Loucy (cell line): ENCODE data around the gene PGAM5.

Experiments used
- H2AFZ ChIP-seq: fragments of 200-600 bp; sonication (generic); 2 replicates; pipeline ENCODE4 v1.6.0; 2016; ENCODE audit warnings: antibody characterized with exemption, mild to moderate bottlenecking, low read length, moderate library complexity
- H3F3A ChIP-seq: fragments of 200-600 bp; 2 replicates; pipeline ENCODE4 v1.6.0; 2016; ENCODE audit warnings: antibody characterized with exemption, low read depth, mild to moderate bottlenecking
- H3K27me3 ChIP-seq: fragments of 200-600 bp; sonication (generic); 2 replicates; pipeline ENCODE4 v1.6.1; 2014; ENCODE audit warnings: low read length, mild to moderate bottlenecking; ENCODE audit not compliant: insufficient read depth, poor library complexity, severe bottlenecking
- H3K36me3 ChIP-seq: fragments of 200-600 bp; sonication (generic); 2 replicates; pipeline ENCODE4 v1.6.1; 2016; ENCODE audit warnings: low read length; ENCODE audit not compliant: insufficient read depth
- H3K4me1 ChIP-seq: fragments of 200-600 bp; sonication (generic); 2 replicates; pipeline ENCODE4 v1.5.1; 2014; ENCODE audit warnings: low read length, mild to moderate bottlenecking; ENCODE audit not compliant: insufficient read depth, poor library complexity, severe bottlenecking
- H3K4me2 ChIP-seq: fragments of 200-600 bp; sonication (generic); 2 replicates; pipeline ENCODE4 v1.6.0; 2014; ENCODE audit warnings: antibody characterized with exemption, low read length, low read depth, mild to moderate bottlenecking; ENCODE audit not compliant: poor library complexity, severe bottlenecking
- H3K4me3 ChIP-seq: fragments of 200-600 bp; sonication (generic); 2 replicates; pipeline ENCODE4 v1.5.1; 2014; ENCODE audit warnings: low read length, mild to moderate bottlenecking, mixed read lengths; ENCODE audit not compliant: poor library complexity, severe bottlenecking
- H3K79me2 ChIP-seq: fragments of 200-600 bp; sonication (generic); 2 replicates; pipeline ENCODE4 v1.6.1; 2014; ENCODE audit warnings: low read length; ENCODE audit not compliant: insufficient read depth
- H3K9ac ChIP-seq: fragments of 200-600 bp; sonication (generic); 2 replicates; pipeline ENCODE4 v1.6.0; 2014; ENCODE audit warnings: mild to moderate bottlenecking, low read depth, low read length, moderate library complexity; ENCODE audit not compliant: poor library complexity, severe bottlenecking
- H3K9me2 ChIP-seq: fragments of 200-600 bp; sonication (generic); replicated peaks from 2 replicates; pipeline ENCODE4 v1.6.1; 2016; ENCODE audit warnings: low read depth, low read length, mixed read lengths
- H3K9me3 ChIP-seq: fragments of 200-600 bp; sonication (generic); 2 replicates; pipeline ENCODE4 v1.6.1; 2014; ENCODE audit warnings: mild to moderate bottlenecking, antibody characterized with exemption, low read length, low read depth; ENCODE audit not compliant: insufficient read depth
- H4K20me1 ChIP-seq: fragments of 200-600 bp; sonication (generic); 2 replicates; pipeline ENCODE4 v1.6.0; 2014; ENCODE audit warnings: antibody characterized with exemption, low read length, mild to moderate bottlenecking; ENCODE audit not compliant: insufficient read depth, poor library complexity, severe bottlenecking
- EZH2phosphoT487 ChIP-seq: fragments of 200-600 bp; IDR thresholded peaks from 2 replicates; pipeline ENCODE4 v1.6.1; 2018; ENCODE audit warnings: antibody characterized with exemption, mild to moderate bottlenecking, moderate library complexity, borderline replicate concordance
- TF ChIP-seq, protein P1 (sequence below): fragments of 200-600 bp; sonication (generic); conservative IDR thresholded peaks from 2 replicates; pipeline ENCODE4 v1.5.1; 2014; ENCODE audit warnings: mild to moderate bottlenecking, antibody characterized with exemption, low read length

The PGAM5 gene

DNA sequence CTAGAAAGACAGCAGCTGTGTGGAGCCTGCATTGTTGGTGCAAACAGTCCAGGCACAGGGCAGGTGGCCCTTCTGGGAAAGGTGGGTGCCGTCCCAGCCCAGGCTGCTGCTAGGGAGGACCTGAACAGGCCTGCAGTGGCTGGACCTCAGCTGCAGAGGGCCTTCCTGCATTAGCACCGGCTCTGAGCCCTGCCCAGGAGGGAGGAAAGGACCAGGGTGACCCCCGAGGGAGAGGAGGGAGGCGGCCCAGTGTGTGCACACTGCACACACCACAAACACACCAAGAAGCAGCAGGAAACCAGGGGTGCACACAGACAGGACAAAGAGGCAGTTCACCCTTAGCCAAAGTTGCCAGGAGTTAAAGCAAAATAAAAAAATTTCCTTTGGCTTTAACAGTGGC, 8.0 kb upstream of the PGAM5 start:
- Histone ChIP-seq H3K9me2 (no peaks in the 10 kb centered on the region), H2AFZ (no peak overlapping the region), H3K79me2 (no peaks in the 10 kb centered on the region), H4K20me1 (no peaks in the 10 kb centered on the region), H3K9ac (peak overlapping the region; percentile 22), H3K27me3 (no peaks in the 10 kb centered on the region), H3K36me3 (peaks cover 5% of the 10 kb centered on the region; the same call in 1 of the 2 replicates), H3K4me3 (no peak overlapping the region), H3K9me3 (no peaks in the 10 kb centered on the region), H3F3A (no peaks in the 10 kb centered on the region), H3K4me1 (peaks cover 13% of the 10 kb centered on the region), H3K4me2 (peak overlapping the region; percentile 23)
- TF ChIP-seq, protein P1, sequence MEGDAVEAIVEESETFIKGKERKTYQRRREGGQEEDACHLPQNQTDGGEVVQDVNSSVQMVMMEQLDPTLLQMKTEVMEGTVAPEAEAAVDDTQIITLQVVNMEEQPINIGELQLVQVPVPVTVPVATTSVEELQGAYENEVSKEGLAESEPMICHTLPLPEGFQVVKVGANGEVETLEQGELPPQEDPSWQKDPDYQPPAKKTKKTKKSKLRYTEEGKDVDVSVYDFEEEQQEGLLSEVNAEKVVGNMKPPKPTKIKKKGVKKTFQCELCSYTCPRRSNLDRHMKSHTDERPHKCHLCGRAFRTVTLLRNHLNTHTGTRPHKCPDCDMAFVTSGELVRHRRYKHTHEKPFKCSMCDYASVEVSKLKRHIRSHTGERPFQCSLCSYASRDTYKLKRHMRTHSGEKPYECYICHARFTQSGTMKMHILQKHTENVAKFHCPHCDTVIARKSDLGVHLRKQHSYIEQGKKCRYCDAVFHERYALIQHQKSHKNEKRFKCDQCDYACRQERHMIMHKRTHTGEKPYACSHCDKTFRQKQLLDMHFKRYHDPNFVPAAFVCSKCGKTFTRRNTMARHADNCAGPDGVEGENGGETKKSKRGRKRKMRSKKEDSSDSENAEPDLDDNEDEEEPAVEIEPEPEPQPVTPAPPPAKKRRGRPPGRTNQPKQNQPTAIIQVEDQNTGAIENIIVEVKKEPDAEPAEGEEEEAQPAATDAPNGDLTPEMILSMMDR: peak; percentile 38; the same call in 1 of the 2 replicates
- TF ChIP-seq EZH2phosphoT487: no peak

DNA sequence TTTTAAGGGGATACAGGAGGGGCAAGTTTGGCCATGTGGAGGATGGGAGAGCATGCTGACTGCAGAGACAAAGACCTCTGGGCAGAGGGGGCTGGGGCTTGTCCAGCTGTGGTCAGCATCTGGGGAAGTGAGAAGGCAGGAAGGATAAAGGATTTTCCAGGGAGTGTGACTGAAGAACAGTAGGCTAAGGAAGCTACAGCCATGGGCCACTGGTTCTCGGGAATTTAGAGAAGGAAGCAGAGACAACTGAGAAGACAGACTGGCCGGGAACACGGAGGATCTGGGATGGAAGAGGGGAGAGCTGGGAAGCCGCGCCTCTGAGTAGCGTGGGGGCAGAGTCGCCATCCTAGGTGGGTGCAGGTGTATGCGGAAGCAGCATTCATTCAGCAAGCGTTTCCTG, 7.0 kb upstream of the PGAM5 start:
- H3K9me2 ChIP-seq: no peaks in the 10 kb centered on the region
- no peaks in the 10 kb centered on the region for H4K20me1 ChIP-seq
- H3K36me3 ChIP-seq: peaks cover 3% of the 10 kb centered on the region; the same call in 1 of the 2 replicates
- no peak overlapping the region for H3K9ac ChIP-seq
- TF ChIP-seq, protein P1: no peak
- TF ChIP-seq EZH2phosphoT487: no peak
- no peaks in the 10 kb centered on the region for H3K79me2 ChIP-seq
- H3F3A ChIP-seq: no peaks in the 10 kb centered on the region
- H3K4me1 ChIP-seq: peaks cover 13% of the 10 kb centered on the region
- H3K27me3 ChIP-seq: no peaks in the 10 kb centered on the region
- H3K9me3 ChIP-seq: no peaks in the 10 kb centered on the region
- H3K4me2 ChIP-seq: no peak overlapping the region
- no peak overlapping the region for H2AFZ ChIP-seq
- H3K4me3 ChIP-seq: no peak overlapping the region

DNA sequence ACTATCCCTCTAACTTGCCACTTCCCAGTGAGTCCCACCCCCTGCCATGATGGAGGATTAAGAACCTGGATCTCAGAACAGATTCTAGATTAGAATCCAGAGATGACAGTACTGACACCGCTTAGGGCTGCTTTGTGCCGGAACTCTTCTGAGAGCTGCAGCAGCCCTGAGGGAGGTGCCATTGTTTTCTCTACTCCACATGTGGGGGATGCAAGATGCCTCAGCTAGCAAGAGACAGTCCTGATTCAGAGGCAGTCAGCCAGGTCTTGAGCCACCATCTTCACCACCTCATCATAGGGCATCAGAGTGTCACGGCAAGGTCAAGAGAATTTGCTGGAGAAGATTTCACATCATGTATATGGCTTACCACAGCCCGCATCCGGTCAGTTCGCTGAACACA, 3.4 kb upstream of the PGAM5 start:
- no peaks in the 10 kb centered on the region for H3K9me2 ChIP-seq
- peaks cover 21% of the 10 kb centered on the region for H3K4me1 ChIP-seq
- peaks cover 3% of the 10 kb centered on the region; the same call in 1 of the 2 replicates for H3K36me3 ChIP-seq
- TF ChIP-seq, protein P1: no peak
- no peak for TF ChIP-seq EZH2phosphoT487
- no peak overlapping the region for H3K4me3 ChIP-seq
- no peaks in the 10 kb centered on the region for H3K27me3 ChIP-seq
- H2AFZ ChIP-seq: no peak overlapping the region
- H3F3A ChIP-seq: no peaks in the 10 kb centered on the region
- H3K4me2 ChIP-seq: no peak overlapping the region
- peaks cover 24% of the 10 kb centered on the region for H3K79me2 ChIP-seq
- peaks cover 7% of the 10 kb centered on the region for H4K20me1 ChIP-seq
- no peak overlapping the region for H3K9ac ChIP-seq
- no peaks in the 10 kb centered on the region for H3K9me3 ChIP-seq
